Measurements from ENCODE around the gene FNDC3B. TPM values are rescaled to one million over a fixed set of nuclear protein-coding genes. Genes with fewer than 3 reads are reported as not detected.

FNDC3B gene
- total RNA-seq, 1 donor from 2014 or later = 29.5 TPM

- Histone ChIP-seq H3K9me3 (ENCODE audit: low read depth) (no peaks in the 10 kb centered on the region), H3K9ac (no peak overlapping the region), H3K4me2 (no peak overlapping the region), H3K27ac (no peak overlapping the region), H3K27me3 (no peaks in the 10 kb centered on the region), H4K20me1 (ENCODE audit: low read depth) (no peaks in the 10 kb centered on the region), H3K36me3 (peaks cover 4% of the 10 kb centered on the region), H3F3A (ENCODE audit: low read depth) (no peaks in the 10 kb centered on the region), H3K79me2 (ENCODE audit: low read depth) (no peaks in the 10 kb centered on the region), H2AFZ (replicated peaks) (no peak overlapping the region), H3K4me1 (no peaks in the 10 kb centered on the region), H3K4me3 (no peak overlapping the region)
- Mint-ChIP-seq H3K27me3 (ENCODE audit: insufficient read depth, low read depth) (no peaks in the 10 kb centered on the region), H3K4me3 (no peak overlapping the region), H3K4me1 (peaks cover 13% of the 10 kb centered on the region), H3K27ac (no peak overlapping the region), H3K9me3 (no peaks in the 10 kb centered on the region), H3K36me3 (peaks cover 49% of the 10 kb centered on the region)
- TF ChIP-seq CTCF (IDR thresholded peaks at IDR 0.05) (no peak), EZH2phosphoT487 (IDR thresholded peaks at IDR 0.05) (no peak), EZH2 (IDR thresholded peaks at IDR 0.05) (no peak)
- DNase-seq (ENCODE audit: low spot score) = no peak
Observed at GRCh38 chr3:172296248-172296974, 257.0 kb downstream of the FNDC3B start.

- DNase-seq (ENCODE audit: low spot score) = no peak
- H3K27ac Mint-ChIP-seq = no peak overlapping the region
- peaks cover 8% of the 10 kb centered on the region for H3K4me1 Mint-ChIP-seq
- H3K27me3 Mint-ChIP-seq (ENCODE audit: insufficient read depth, low read depth) = no peaks in the 10 kb centered on the region
- H3F3A ChIP-seq (ENCODE audit: low read depth) = no peaks in the 10 kb centered on the region
- H3K9me3 Mint-ChIP-seq = no peaks in the 10 kb centered on the region
- H3K27ac ChIP-seq = no peak overlapping the region
- no peaks in the 10 kb centered on the region for H3K4me1 ChIP-seq
- H3K9ac ChIP-seq = no peak overlapping the region
- H3K9me3 ChIP-seq (ENCODE audit: low read depth) = no peaks in the 10 kb centered on the region
- no peak overlapping the region for H3K4me2 ChIP-seq
- H4K20me1 ChIP-seq (ENCODE audit: low read depth) = no peaks in the 10 kb centered on the region
- H3K4me3 ChIP-seq = no peak overlapping the region
- peaks cover 4% of the 10 kb centered on the region for H3K36me3 ChIP-seq
- H3K79me2 ChIP-seq (ENCODE audit: low read depth) = no peaks in the 10 kb centered on the region
- peaks cover 49% of the 10 kb centered on the region for H3K36me3 Mint-ChIP-seq
- H3K27me3 ChIP-seq = no peaks in the 10 kb centered on the region
- no peak overlapping the region for H2AFZ ChIP-seq (replicated peaks)
- TF ChIP-seq CTCF (IDR thresholded peaks at IDR 0.05) (no peak), EZH2phosphoT487 (IDR thresholded peaks at IDR 0.05) (no peak), EZH2 (IDR thresholded peaks at IDR 0.05) (no peak)
- no peak overlapping the region for H3K4me3 Mint-ChIP-seq
Observed at GRCh38 chr3:172296975-172297332, 257.6 kb downstream of the FNDC3B start.

GRCh38 chr3:172298247-172298646 is 258.9 kb downstream of the FNDC3B start:
- Histone ChIP-seq H3K27me3 (no peaks in the 10 kb centered on the region), H3K27ac (no peak overlapping the region), H3F3A (ENCODE audit: low read depth) (no peaks in the 10 kb centered on the region), H3K4me3 (no peak overlapping the region), H3K4me2 (no peak overlapping the region), H3K4me1 (no peaks in the 10 kb centered on the region), H3K9me3 (ENCODE audit: low read depth) (no peaks in the 10 kb centered on the region), H3K9ac (no peak overlapping the region), H4K20me1 (ENCODE audit: low read depth) (no peaks in the 10 kb centered on the region), H3K36me3 (peaks cover 4% of the 10 kb centered on the region), H2AFZ (replicated peaks) (no peak overlapping the region), H3K79me2 (ENCODE audit: low read depth) (no peaks in the 10 kb centered on the region)
- Mint-ChIP-seq H3K9me3 (no peaks in the 10 kb centered on the region), H3K4me1 (peaks cover 3% of the 10 kb centered on the region), H3K27me3 (ENCODE audit: insufficient read depth, low read depth) (no peaks in the 10 kb centered on the region), H3K4me3 (no peak overlapping the region), H3K27ac (no peak overlapping the region), H3K36me3 (peaks cover 46% of the 10 kb centered on the region)
- no peak for TF ChIP-seq CTCF (IDR thresholded peaks at IDR 0.05)
- no peak for DNase-seq (ENCODE audit: low spot score)

Measured in neural progenitor cell (in vitro differentiated cells).